BJ (cell line): ENCODE results near the gene MAN1B1. TPM values are rescaled to one million over a fixed set of nuclear protein-coding genes. Genes with fewer than 3 reads are reported as not detected.
"Not testable (repeated sequence)": the region's sequence is repeated elsewhere in the genome, so short reads cannot be mapped to it uniquely, and the experiment has no call there.

Source experiments
- CTCF ChIA-PET: fragments of 350-600 bp; formaldehyde crosslinking; extraction: SDS; loops from one replicate; lab custom pipeline; 2021; ENCODE audit warnings: antibody characterized with exemption, inconsistent platforms; lab: Yijun Ruan, JAX
- POLR2A ChIA-PET: fragments of 300-600 bp; sonication (Branson Sonifier 250); formaldehyde crosslinking; extraction: SDS; loops from one replicate; lab custom pipeline; 2021; ENCODE audit warnings: antibody characterized with exemption; lab: Charles Lee
- DNase-seq: peaks from one replicate; pipeline ENCODE4 v3.0.0-alpha.2; 2011; ENCODE audit warnings: low read depth
- H3K27me3 ChIP-seq: 2 replicates; pipeline ENCODE4 v1.6.0; 2011; ENCODE audit warnings: low read length; ENCODE audit not compliant: control insufficient read depth, insufficient read depth
- H3K36me3 ChIP-seq: 2 replicates; pipeline ENCODE4 v1.5.1; 2011; ENCODE audit warnings: low read length; ENCODE audit not compliant: control insufficient read depth, insufficient read depth
- H3K4me3 ChIP-seq: 2 replicates; pipeline ENCODE4 v1.5.1; 2011; ENCODE audit warnings: low read depth, mild to moderate bottlenecking, control low read depth, low read length
- CTCF ChIP-seq: IDR thresholded peaks from 2 replicates; pipeline ENCODE4 v1.5.1; 2011; ENCODE audit warnings: low read depth, mild to moderate bottlenecking, control low read depth, inconsistent platforms, low read length, moderate library complexity; ENCODE audit not compliant: insufficient read depth
- polyA plus RNA-seq: library from polyadenylated mRNA; depleted of rRNA; stranded (reverse); fragments of >200 nt; gene quantifications from 2 replicates; pipeline ENCODE4 v1.2.3, GENCODE V29; 2011

MAN1B1 gene
- polyA plus RNA-seq, 1 experiment = 80.0 TPM

GRCh38 chr9:137115394-137116026 lies 28.7 kb downstream of the MAN1B1 start:
- no peak for TF ChIP-seq CTCF
- DNase-seq = no peak
- ChIA-PET POLR2A (no interaction called here), CTCF (interaction anchor here (0.6 to 2.2 kb wide), 3 partner anchors 69 to 415 kb away, joined by 3 to 12 read pairs (median 3); partner anchors contain the start of gene RNF224)
- no peak overlapping the region for H3K4me3 ChIP-seq
- H3K27me3 ChIP-seq = no peaks in the 10 kb centered on the region
- peaks cover 7% of the 10 kb centered on the region for H3K36me3 ChIP-seq

- CTCF ChIA-PET = interaction anchor here (4.3 kb wide), 1 partner anchor 112 kb away, joined by 37 read pairs; the partner anchor contains the start of gene RNF224
- Histone ChIP-seq H3K27me3 (no peaks in the 10 kb centered on the region), H3K4me3 (no peak overlapping the region), H3K36me3 (peaks cover 6% of the 10 kb centered on the region)
- DNase-seq = no peak
- no peak for TF ChIP-seq CTCF
- POLR2A ChIA-PET = no interaction called here
Observed at GRCh38 chr9:137116027-137116507, 29.3 kb downstream of the MAN1B1 start.

- TF ChIP-seq CTCF = no peak
- POLR2A ChIA-PET = no interaction called here
- CTCF ChIA-PET = interaction anchor here (1.0 to 4.3 kb wide), 2 partner anchors 106 to 111 kb away, joined by 3 to 37 read pairs; partner anchors contain the start of gene RNF224
- Histone ChIP-seq H3K4me3 (no peak overlapping the region), H3K27me3 (no peaks in the 10 kb centered on the region), H3K36me3 (peaks cover 6% of the 10 kb centered on the region)
- DNase-seq = no peak
Observed at GRCh38 chr9:137116728-137117127, 29.9 kb downstream of the MAN1B1 start.

DNA sequence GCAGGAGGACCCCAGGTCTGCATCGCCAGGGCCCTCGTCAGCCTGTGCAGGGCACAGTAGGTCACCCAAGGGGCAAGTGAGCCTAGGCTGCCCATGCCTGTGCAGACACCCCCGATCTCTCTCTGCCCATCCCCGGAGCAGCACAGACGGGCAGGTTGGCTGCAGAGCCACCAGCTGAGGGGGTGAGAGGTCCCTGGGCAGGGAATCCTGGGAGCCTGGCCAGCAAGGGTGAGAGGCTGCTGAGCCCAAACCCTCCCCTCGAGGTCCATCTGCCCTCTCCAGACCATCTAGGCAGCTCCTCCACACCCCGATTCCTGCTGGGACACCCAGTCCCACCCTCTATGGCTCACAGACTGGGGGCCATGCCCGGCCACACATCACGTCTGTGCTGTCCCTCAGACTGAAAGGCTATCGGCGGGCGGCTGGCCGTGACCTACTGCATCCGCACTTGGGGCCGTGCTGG lies 30.5 kb downstream of the MAN1B1 start:
- H3K4me3 ChIP-seq = no peak overlapping the region
- ChIA-PET POLR2A (no interaction called here), CTCF (interaction anchor here (1.0 to 4.3 kb wide), 3 partner anchors 106 to 119 kb away, joined by 3 to 37 read pairs (median 6); partner anchors contain the start of gene RNF224)
- H3K36me3 ChIP-seq = peaks cover 4% of the 10 kb centered on the region
- TF ChIP-seq CTCF = no peak
- no peaks in the 10 kb centered on the region for H3K27me3 ChIP-seq
- no peak for DNase-seq

DNA sequence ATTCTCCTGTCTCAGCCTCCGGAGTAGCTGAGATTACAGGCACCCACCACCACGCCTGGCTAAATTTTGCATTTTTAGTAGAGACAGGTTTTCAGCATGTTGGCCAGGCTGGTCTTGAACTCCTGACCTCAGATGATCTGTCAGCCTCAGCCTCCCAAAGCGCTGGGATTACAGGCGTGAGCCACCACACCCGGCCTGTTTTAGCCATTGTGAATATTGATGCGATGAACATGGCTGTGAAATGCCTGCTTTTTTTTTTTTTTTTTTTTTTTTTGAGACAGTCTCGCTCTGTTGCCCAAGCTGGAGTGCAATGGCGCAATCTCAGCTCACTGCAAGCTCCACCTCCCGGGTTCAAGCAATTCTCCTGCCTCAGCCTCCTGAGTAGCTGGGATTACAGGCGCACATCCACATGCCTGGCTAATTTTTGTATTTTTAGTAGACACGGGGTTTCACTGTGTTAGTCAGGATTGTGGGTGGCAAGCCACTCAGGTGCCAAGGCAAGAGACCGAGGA lies 31.4 kb downstream of the MAN1B1 start:
- DNase-seq, H3K36me3 ChIP-seq, H3K27me3 ChIP-seq, H3K4me3 ChIP-seq, POLR2A ChIA-PET: not testable (repeated sequence)
- CTCF ChIA-PET = interaction anchor here (0.9 to 4.3 kb wide), 4 partner anchors 23 to 135 kb away, joined by 3 to 37 read pairs (median 6); partner anchors contain the start of gene RNF224

DNA sequence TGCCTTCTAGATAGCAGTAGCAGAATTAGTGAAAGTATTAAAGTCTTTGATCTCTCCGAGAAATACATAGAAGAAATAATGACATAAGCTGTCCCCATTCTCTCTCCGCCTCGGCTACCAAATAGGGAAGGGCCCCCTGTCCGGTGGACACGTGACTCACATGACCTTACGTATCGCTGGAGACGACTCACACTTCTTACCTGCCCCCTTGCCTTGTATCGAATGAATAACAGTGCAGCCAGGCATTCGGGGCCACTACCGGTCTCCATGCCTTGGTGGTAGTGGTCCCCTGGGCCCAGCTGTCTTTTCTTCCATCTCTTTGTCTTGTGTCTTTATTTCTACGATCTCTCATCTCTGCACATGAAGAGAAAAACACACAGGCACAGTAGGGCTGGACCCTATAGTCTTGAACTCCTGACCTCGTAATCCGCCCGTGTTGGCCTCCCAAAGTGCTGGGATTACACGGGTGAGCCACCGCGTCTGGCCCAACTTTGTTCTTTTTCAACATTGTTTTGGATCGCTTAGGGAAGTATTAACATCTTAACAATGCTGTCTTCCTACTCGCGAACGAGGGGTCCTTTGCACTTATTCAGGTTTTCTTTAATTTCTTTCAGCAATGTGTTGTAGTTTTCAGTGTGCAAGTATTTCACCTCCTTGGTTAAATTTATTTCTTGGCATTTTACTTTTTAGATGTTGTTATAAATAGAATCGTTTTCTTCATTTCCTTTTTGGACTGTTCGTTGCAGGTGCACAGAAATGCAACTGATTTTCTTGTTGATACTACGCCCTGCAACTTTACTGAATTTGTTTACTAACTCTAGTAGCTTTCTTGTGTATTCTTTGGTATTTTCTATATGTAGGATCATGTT lies 35.4 kb downstream of the MAN1B1 start:
- H3K36me3 ChIP-seq, H3K4me3 ChIP-seq, H3K27me3 ChIP-seq, POLR2A ChIA-PET, DNase-seq: not testable (repeated sequence)
- CTCF ChIA-PET = interaction anchor here (0.8 to 1.0 kb wide), 3 partner anchors 19 to 105 kb away, joined by 3 to 6 read pairs (median 4); partner anchors contain the start of gene RNF224

GRCh38 chr9:137122796-137123467 lies 36.1 kb downstream of the MAN1B1 start:
- POLR2A ChIA-PET, H3K36me3 ChIP-seq, H3K27me3 ChIP-seq, H3K4me3 ChIP-seq, DNase-seq: not testable (repeated sequence)
- CTCF ChIA-PET = interaction anchor here (1.0 kb wide), 2 partner anchors 18 to 104 kb away, joined by 3 to 4 read pairs; partner anchors contain the start of gene RNF224
